GM21825 (cell line): Measurements from ENCODE around the gene SLC2A10.
"Not testable (repeated sequence)": the region's sequence is repeated elsewhere in the genome, so short reads cannot be mapped to it uniquely, and the experiment has no call there.

Experiments
- ATAC-seq: cut with Tn5 transposase; IDR thresholded peaks from one replicate; pipeline ENCODE4 v1.9.1; 2021; ENCODE audit warnings: mild to moderate bottlenecking, moderate library complexity; ENCODE audit not compliant: unreplicated experiment

SLC2A10 gene

GRCh38 chr20:46709459-46710152 is at the start of gene SLC2A10:
TSS of gene SLC2A10 (plus strand) at chr20:46709649. CDS start at chr20:46709737, 88 bp downstream.
- ATAC-seq = no peak

GRCh38 chr20:46660487-46660886 is 49.0 kb upstream of the SLC2A10 start:
- no peak for ATAC-seq

- no peak for ATAC-seq
Observed at GRCh38 chr20:46661659-46662058, 47.8 kb upstream of the SLC2A10 start.

GRCh38 chr20:46663531-46663930 is 45.9 kb upstream of the SLC2A10 start:
- no peak for ATAC-seq

GRCh38 chr20:46665602-46666001 is 43.8 kb upstream of the SLC2A10 start:
- ATAC-seq = no peak

GRCh38 chr20:46666306-46666705 is 43.1 kb upstream of the SLC2A10 start:
- ATAC-seq = no peak

- no peak for ATAC-seq
Observed at GRCh38 chr20:46666818-46667515, 42.5 kb upstream of the SLC2A10 start.

GRCh38 chr20:46670228-46670584 is 39.2 kb upstream of the SLC2A10 start:
- no peak for ATAC-seq

- ATAC-seq = no peak
Observed at GRCh38 chr20:46670585-46671584, 38.6 kb upstream of the SLC2A10 start.

GRCh38 chr20:46671866-46672542 is 37.4 kb upstream of the SLC2A10 start:
- no peak for ATAC-seq

- no peak for ATAC-seq
Observed at GRCh38 chr20:46672543-46673148, 36.8 kb upstream of the SLC2A10 start.

GRCh38 chr20:46673394-46674252 is 35.8 kb upstream of the SLC2A10 start:
- no peak for ATAC-seq

GRCh38 chr20:46674253-46675083 is 35.0 kb upstream of the SLC2A10 start:
- ATAC-seq = no peak

GRCh38 chr20:46676649-46677316 is 32.7 kb upstream of the SLC2A10 start:
- not testable (repeated sequence) for ATAC-seq

GRCh38 chr20:46677608-46678007 is 31.8 kb upstream of the SLC2A10 start:
- ATAC-seq = no peak

GRCh38 chr20:46678516-46678915 is 30.9 kb upstream of the SLC2A10 start:
- ATAC-seq = no peak

GRCh38 chr20:46680684-46681031 is 28.8 kb upstream of the SLC2A10 start:
- no peak for ATAC-seq
